ENCODE measurements around the gene KIF7. TPM values are rescaled to one million over a fixed set of nuclear protein-coding genes. Genes with fewer than 3 reads are reported as not detected.

The KIF7 gene
- total and polyA plus RNA-seq, 2 of the 8 experiments (the other 6 are each of a cell fraction or from before 2014, with no cell fraction given) = 4.9 to 14.0 TPM

GRCh38 chr15:89693696-89694095 lies 38.4 kb upstream of the KIF7 start:
- Histone ChIP-seq H3K79me2 (ENCODE audit: control insufficient read depth in 1 of 2, insufficient read depth in 2 of 2, low read length in 2 of 2) (no peaks in the 10 kb centered on the region), H2BK15ac (ENCODE audit: low read length) (no peak overlapping the region), H3K23ac (ENCODE audit: insufficient read length) (no peak overlapping the region), H3K23me2 (ENCODE audit: low read depth, low read length) (peaks cover 9% of the 10 kb centered on the region; the same call in 1 of the 2 replicates), H3K4me2 (ENCODE audit: insufficient read depth in 1 of 2, low read depth in 2 of 2, low read length in 2 of 2) (no peak overlapping the region), H3K79me1 (ENCODE audit: low read depth, low read length) (no peaks in the 10 kb centered on the region), H3K27ac (ENCODE audit: low read depth, low read length) (no peak overlapping the region), H3K4me3 (ENCODE audit: extremely low read depth in 1 of 4, insufficient read depth in 2 of 4, low read depth in 3 of 4, low read length in 4 of 4) (no peak overlapping the region), H3K18ac (ENCODE audit: extremely low read depth, low read length) (no peak overlapping the region), H3K9me3 (ENCODE audit: insufficient read depth in 2 of 2, low read depth in 1 of 2, low read length in 1 of 2) (no peaks in the 10 kb centered on the region), H2BK120ac (replicated peaks; ENCODE audit: low read depth, low read length) (no peak overlapping the region), H2AK5ac (ENCODE audit: low read depth, low read length) (no peak overlapping the region), H3K4me1 (replicated peaks in 1 of 4; ENCODE audit: control insufficient read depth in 3 of 4, insufficient read depth in 4 of 4, low read length in 3 of 4) (no peaks in the 10 kb centered on the region), H3K14ac (ENCODE audit: insufficient read length) (no peak overlapping the region), H4K8ac (ENCODE audit: extremely low read depth, insufficient read depth, low read length) (no peak overlapping the region), H4K5ac (ENCODE audit: insufficient read length, low read depth, low read length) (no peak overlapping the region), H4K20me1 (replicated peaks in 1 of 2; ENCODE audit: control insufficient read depth in 1 of 2, insufficient read depth in 2 of 2, low read length in 2 of 2) (no peaks in the 10 kb centered on the region), H3K56ac (replicated peaks; ENCODE audit: insufficient read length, low read depth, low read length) (no peak overlapping the region), H2BK20ac (ENCODE audit: low read length) (no peak overlapping the region), H3K27me3 (replicated peaks in 1 of 4; ENCODE audit: control insufficient read depth in 3 of 4, extremely low read depth in 1 of 4, insufficient read depth in 3 of 4, low read length in 3 of 4) (peaks cover 0 to 3% (median 0%) of the 10 kb centered on the region in 4 experiments; a peak in 3 of 7 replicates), H2BK12ac (ENCODE audit: low read depth, low read length) (no peak overlapping the region), H3K9ac (replicated peaks in 1 of 4; ENCODE audit: extremely low read depth in 1 of 4, low read depth in 3 of 4, low read length in 3 of 4) (no peak overlapping the region), H2BK5ac (ENCODE audit: low read depth, low read length) (no peak overlapping the region), H3K4ac (replicated peaks; ENCODE audit: insufficient read length, low read depth, low read length) (no peak overlapping the region), H4K91ac (replicated peaks; ENCODE audit: insufficient read length, low read length) (no peak overlapping the region), H3K36me3 (ENCODE audit: control insufficient read depth in 2 of 4, insufficient read depth in 4 of 4, low read length in 3 of 4) (no peaks in the 10 kb centered on the region), H2AFZ (ENCODE audit: low read length) (no peak overlapping the region)
- CTCF ChIA-PET (ENCODE audit: partially characterized antibody) = no interaction called here
- POLR2A ChIA-PET (ENCODE audit: partially characterized antibody) = no interaction called here
- DNase-seq (ENCODE audit: low read depth in 1 of 2, low spot score in 2 of 2) (no peak), FAIRE-seq (no peak)
- WGBS, 2 experiments (ENCODE audit: extremely low coverage in 1 of 2, insufficient coverage in 1 of 2, insufficient read length in 1 of 2, insufficient replicate concordance in 2 of 2, low coverage in 1 of 2, low lambda C conversion rate in 2 of 2, missing lambda C conversion rate in 1 of 2) = 96% methylated on average over 1 of the region's 1 CpG; no CpG with 5 or more reads in 1 of the 2 experiments
- TF ChIP-seq RXRA (IDR thresholded peaks at IDR 0.05; ENCODE audit: insufficient read depth, low read depth, low read length) = no peak
- no peak for TF ChIP-seq ATF2 (IDR thresholded peaks at IDR 0.05; ENCODE audit: low read length)
- no peak for TF ChIP-seq CTCF (IDR thresholded peaks at IDR 0.05; ENCODE audit: control extremely low read depth in 1 of 3, insufficient read depth in 1 of 3, low read depth in 1 of 3, low read length in 3 of 3)
- no peak for TF ChIP-seq RBBP5 (IDR thresholded peaks at IDR 0.05; ENCODE audit: borderline replicate concordance, low read depth, low read length)
- no peak for TF ChIP-seq HDAC2 (IDR thresholded peaks at IDR 0.05; ENCODE audit: borderline replicate concordance in 1 of 2, low read depth in 2 of 2, low read length in 2 of 2)
- TF ChIP-seq GABPA (IDR thresholded peaks at IDR 0.05; ENCODE audit: borderline replicate concordance, insufficient read depth, low read length) = no peak
- TF ChIP-seq HDAC6 (IDR thresholded peaks at IDR 0.05; ENCODE audit: low read depth, low read length) = no peak
- TF ChIP-seq POLR2A (IDR thresholded peaks at IDR 0.05; ENCODE audit: control extremely low read depth in 1 of 2, low read depth in 2 of 2, low read length in 2 of 2) = no peak
- no peak for TF ChIP-seq SRF (IDR thresholded peaks at IDR 0.05; ENCODE audit: low read depth, low read length)
- no peak for TF ChIP-seq BRCA1 (IDR thresholded peaks at IDR 0.05; ENCODE audit: low read depth, low read length)
